MCF 10A (cell line): ENCODE measurements around the gene LTO1. TPM values are rescaled to one million over a fixed set of nuclear protein-coding genes. Genes with fewer than 3 reads are reported as not detected.

ENCODE experiments used
- BruUV-seq: library from RNA; stranded (reverse); fragments of 400-500 nt; replicated peaks from 2 replicates; lab custom pipeline; 2021; lab: Mats Ljungman, UMichigan
- CTCF ChIA-PET: fragments of 300-600 bp; sonication (Branson Sonifier 250); formaldehyde crosslinking; extraction: SDS; loops from one replicate; lab custom pipeline; 2021; ENCODE audit warnings: antibody characterized with exemption, inconsistent platforms; lab: Yijun Ruan, JAX
- POLR2A ChIA-PET: fragments of 300-600, 350-650 bp; sonication (Branson Sonifier 250); formaldehyde crosslinking; extraction: SDS; loops from one replicate; lab custom pipeline; 2020; ENCODE audit warnings: antibody characterized with exemption, inconsistent platforms; lab: Yijun Ruan, JAX
- DNase-seq: peaks from one replicate; pipeline ENCODE4 v3.0.0-alpha.2; 2018; ENCODE audit not compliant: unreplicated experiment
- H3K27ac Mint-ChIP-seq: one replicate; pipeline ENCODE4 v1.8.0; 2022; ENCODE audit warnings: mild to moderate bottlenecking, low read depth, mixed read lengths; ENCODE audit not compliant: unreplicated experiment
- H3K27me3 Mint-ChIP-seq: one replicate; pipeline ENCODE4 v1.8.0; 2022; ENCODE audit warnings: mixed read lengths; ENCODE audit not compliant: insufficient read depth, unreplicated experiment
- H3K36me3 Mint-ChIP-seq: one replicate; pipeline ENCODE4 v1.8.0; 2022; ENCODE audit warnings: mild to moderate bottlenecking, moderate library complexity, mixed read lengths; ENCODE audit not compliant: insufficient read depth, unreplicated experiment
- H3K4me1 Mint-ChIP-seq: one replicate; pipeline ENCODE4 v1.8.0; 2022; ENCODE audit warnings: mixed read lengths; ENCODE audit not compliant: insufficient read depth, unreplicated experiment
- H3K4me3 Mint-ChIP-seq: one replicate; pipeline ENCODE4 v1.8.0; 2022; ENCODE audit warnings: mild to moderate bottlenecking, moderate library complexity, mixed read lengths; ENCODE audit not compliant: unreplicated experiment
- H3K9me3 Mint-ChIP-seq: one replicate; pipeline ENCODE4 v1.8.0; 2022; ENCODE audit warnings: mixed read lengths; ENCODE audit not compliant: unreplicated experiment
- CTCF ChIP-seq: fragments of 200-600 bp; IDR thresholded peaks from one replicate; pipeline ENCODE4 v1.8.0; 2022; ENCODE audit warnings: antibody characterized with exemption, mild to moderate bottlenecking; ENCODE audit not compliant: unreplicated experiment
- intact Hi-C: fragments of 100-400 bp; cut with micrococcal nuclease; formaldehyde crosslinking; loops from 2 replicates; pipeline ENCODE4 v1.14.1; 2022
- total RNA-seq: library from RNA; stranded (reverse); gene quantifications from 2 replicates; pipeline ENCODE4 v1.2.3, GENCODE V29; 2022

Gene LTO1
- total RNA-seq, 1 experiment from 2014 or later = 34.2 TPM

DNA sequence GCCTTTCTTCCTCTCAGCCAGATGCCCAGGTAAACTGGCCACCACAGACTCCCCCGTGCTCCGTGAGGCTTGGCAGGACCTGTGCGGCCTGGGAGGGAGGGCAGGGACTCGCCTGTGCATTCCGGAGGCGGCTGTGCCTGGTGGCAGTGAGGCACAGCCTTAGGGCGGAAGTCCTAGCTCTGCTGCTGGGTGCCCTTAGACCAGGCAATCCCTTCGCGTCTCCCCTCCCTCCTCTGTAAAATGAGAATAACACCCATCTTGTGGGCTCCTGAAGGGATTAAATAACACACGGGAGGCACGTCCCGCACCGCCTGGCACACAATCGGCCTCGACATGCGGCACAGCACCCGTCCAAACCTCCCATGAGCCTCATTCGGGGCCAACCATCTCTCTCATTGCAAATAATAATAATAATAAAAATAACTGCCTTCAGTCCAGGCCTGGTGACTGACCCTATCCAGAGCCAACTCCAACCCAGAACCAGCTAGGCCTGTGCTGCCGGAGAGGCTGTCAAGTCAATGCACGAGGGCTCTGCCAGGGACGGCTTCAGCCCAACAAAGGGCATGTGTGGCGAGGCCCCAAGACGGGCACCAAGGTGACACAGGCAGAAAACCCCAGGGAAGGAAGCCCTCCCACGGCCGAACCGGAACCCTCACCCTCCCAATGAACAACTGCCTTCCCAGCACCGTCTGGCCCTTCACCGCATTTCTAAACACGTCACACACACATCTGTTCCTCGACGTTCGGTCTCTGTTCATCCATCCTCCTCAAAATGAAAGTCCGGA, 8.2 kb downstream of the LTO1 start:
- Mint-ChIP-seq H3K9me3 (no peaks in the 10 kb centered on the region), H3K4me1 (peaks cover 4% of the 10 kb centered on the region), H3K36me3 (peaks cover 50% of the 10 kb centered on the region), H3K27me3 (no peaks in the 10 kb centered on the region), H3K4me3 (no peak overlapping the region), H3K27ac (no peak overlapping the region)
- no peak for TF ChIP-seq CTCF
- no peak for DNase-seq
- no TSS peak for BruUV-seq
- ChIA-PET POLR2A (interaction anchor here (1.3 kb wide), 1 partner anchor 11 kb away, joined by 3 read pairs; no protein-coding TSS in a partner anchor), CTCF (interaction anchor here (0.6 to 7.5 kb wide), 4 partner anchors 23 to 566 kb away, joined by 3 to 62 read pairs (median 4); no protein-coding TSS in a partner anchor)
- intact Hi-C loops = no loop called here

DNA sequence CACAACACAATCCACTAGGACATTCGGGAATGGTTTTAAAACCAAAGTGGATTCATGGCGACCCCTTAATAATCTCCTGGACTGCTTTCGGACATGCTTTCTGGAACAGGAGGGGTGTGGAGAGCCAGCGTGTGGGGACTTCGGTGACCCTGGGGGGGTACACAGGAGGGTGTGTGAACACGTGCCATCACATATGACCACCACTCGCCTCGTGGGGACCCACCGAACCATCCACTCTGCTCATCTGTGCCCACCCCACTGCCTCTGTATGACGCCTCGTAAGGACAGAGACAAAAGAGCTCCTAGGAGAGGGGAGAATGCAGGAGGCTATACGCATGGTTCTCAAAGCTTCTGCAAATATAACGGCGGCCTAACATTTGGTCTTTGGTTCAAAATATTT, 8.9 kb downstream of the LTO1 start:
- TF ChIP-seq CTCF = no peak
- H3K27me3 Mint-ChIP-seq = no peaks in the 10 kb centered on the region
- intact Hi-C loops = no loop called here
- BruUV-seq = no TSS peak
- H3K4me3 Mint-ChIP-seq = no peak overlapping the region
- no peaks in the 10 kb centered on the region for H3K9me3 Mint-ChIP-seq
- H3K27ac Mint-ChIP-seq = no peak overlapping the region
- H3K4me1 Mint-ChIP-seq = peaks cover 4% of the 10 kb centered on the region
- CTCF ChIA-PET = interaction anchor here (7.5 kb wide), 1 partner anchor 565 kb away, joined by 62 read pairs; no protein-coding TSS in a partner anchor
- POLR2A ChIA-PET = interaction anchor here (0.6 to 1.0 kb wide), 2 partner anchors 24 to 1861 kb away, joined by 5 to 6 read pairs; no protein-coding TSS in a partner anchor
- DNase-seq = no peak
- peaks cover 46% of the 10 kb centered on the region for H3K36me3 Mint-ChIP-seq

DNA sequence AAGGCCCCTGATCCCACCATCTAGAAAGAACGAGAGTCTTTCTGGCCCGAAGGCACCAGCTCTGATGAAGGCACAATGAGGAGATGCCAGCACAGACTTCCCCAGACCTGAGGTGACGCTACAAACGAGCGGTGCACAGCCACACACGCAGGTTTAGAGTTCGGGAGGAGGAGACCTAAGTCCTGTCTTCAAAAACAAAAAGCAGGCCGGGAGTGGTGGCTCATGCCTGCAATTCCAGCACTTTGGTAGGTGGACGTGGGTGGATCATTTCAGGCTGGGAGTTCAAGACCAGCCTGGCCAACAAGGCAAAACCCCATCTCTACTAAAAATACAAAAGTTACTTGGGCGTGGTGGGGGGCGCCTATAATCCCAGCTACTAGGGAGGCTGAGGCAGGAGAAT, 9.5 kb downstream of the LTO1 start:
- DNase-seq = no peak
- no peak overlapping the region for H3K27ac Mint-ChIP-seq
- H3K36me3 Mint-ChIP-seq = peaks cover 44% of the 10 kb centered on the region
- H3K9me3 Mint-ChIP-seq = no peaks in the 10 kb centered on the region
- peaks cover 4% of the 10 kb centered on the region for H3K4me1 Mint-ChIP-seq
- no TSS peak for BruUV-seq
- POLR2A ChIA-PET = interaction anchor here (0.6 to 1.2 kb wide), 3 partner anchors 9 to 1860 kb away, joined by 4 to 6 read pairs (median 5); no protein-coding TSS in a partner anchor
- TF ChIP-seq CTCF = no peak
- H3K4me3 Mint-ChIP-seq = no peak overlapping the region
- intact Hi-C loops = no loop called here
- H3K27me3 Mint-ChIP-seq = no peaks in the 10 kb centered on the region
- CTCF ChIA-PET = interaction anchor here (1.6 to 7.5 kb wide), 2 partner anchors 22 to 565 kb away, joined by 8 to 62 read pairs; no protein-coding TSS in a partner anchor

DNA sequence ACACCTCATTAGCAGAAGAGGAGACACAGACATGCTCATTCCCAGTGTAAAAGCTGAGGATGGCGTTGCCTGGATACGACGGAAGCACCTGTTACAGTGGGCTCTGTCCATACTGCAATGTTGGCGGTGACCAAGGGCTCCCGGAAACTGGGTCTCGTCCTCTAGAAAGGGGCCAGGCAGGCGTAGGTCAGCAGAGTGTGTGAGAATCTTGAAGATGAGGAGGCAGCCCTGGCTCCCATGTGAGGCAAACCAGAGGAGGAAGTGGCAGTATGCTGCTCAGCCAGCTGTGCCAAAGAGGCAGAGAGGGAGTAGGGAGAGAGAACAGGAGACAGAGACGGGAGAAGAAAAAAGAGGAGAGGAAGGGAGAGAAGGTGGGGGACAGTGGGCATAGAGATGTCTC, 10.3 kb downstream of the LTO1 start:
- no peak for TF ChIP-seq CTCF
- Mint-ChIP-seq H3K9me3 (no peaks in the 10 kb centered on the region), H3K36me3 (peaks cover 37% of the 10 kb centered on the region), H3K4me3 (no peak overlapping the region), H3K4me1 (no peaks in the 10 kb centered on the region), H3K27me3 (no peaks in the 10 kb centered on the region), H3K27ac (no peak overlapping the region)
- POLR2A ChIA-PET = interaction anchor here (1.0 to 1.2 kb wide), 2 partner anchors 10 to 23 kb away, joined by 4 to 6 read pairs; no protein-coding TSS in a partner anchor
- intact Hi-C loops = no loop called here
- no peak for DNase-seq
- BruUV-seq = no TSS peak
- CTCF ChIA-PET = interaction anchor here (1.6 to 7.5 kb wide), 2 partner anchors 21 to 564 kb away, joined by 8 to 62 read pairs; no protein-coding TSS in a partner anchor
